MCF 10A (cell line): ENCODE data around the gene PRDX4. TPM values are rescaled to one million over a fixed set of nuclear protein-coding genes. Genes with fewer than 3 reads are reported as not detected.
"Not testable (repeated sequence)": the region's sequence is repeated elsewhere in the genome, so short reads cannot be mapped to it uniquely, and the experiment has no call there.

ENCODE experiments used
- BruUV-seq: library from RNA; stranded (reverse); fragments of 400-500 nt; replicated peaks from 2 replicates; lab custom pipeline; 2021; lab: Mats Ljungman, UMichigan
- CTCF ChIA-PET: fragments of 300-600 bp; sonication (Branson Sonifier 250); formaldehyde crosslinking; extraction: SDS; loops from one replicate; lab custom pipeline; 2021; ENCODE audit warnings: antibody characterized with exemption, inconsistent platforms; lab: Yijun Ruan, JAX
- POLR2A ChIA-PET: fragments of 300-600, 350-650 bp; sonication (Branson Sonifier 250); formaldehyde crosslinking; extraction: SDS; loops from one replicate; lab custom pipeline; 2020; ENCODE audit warnings: antibody characterized with exemption, inconsistent platforms; lab: Yijun Ruan, JAX
- DNase-seq: peaks from one replicate; pipeline ENCODE4 v3.0.0-alpha.2; 2018; ENCODE audit not compliant: unreplicated experiment
- H3K27ac Mint-ChIP-seq: one replicate; pipeline ENCODE4 v1.8.0; 2022; ENCODE audit warnings: mild to moderate bottlenecking, low read depth, mixed read lengths; ENCODE audit not compliant: unreplicated experiment
- H3K27me3 Mint-ChIP-seq: one replicate; pipeline ENCODE4 v1.8.0; 2022; ENCODE audit warnings: mixed read lengths; ENCODE audit not compliant: insufficient read depth, unreplicated experiment
- H3K36me3 Mint-ChIP-seq: one replicate; pipeline ENCODE4 v1.8.0; 2022; ENCODE audit warnings: mild to moderate bottlenecking, moderate library complexity, mixed read lengths; ENCODE audit not compliant: insufficient read depth, unreplicated experiment
- H3K4me1 Mint-ChIP-seq: one replicate; pipeline ENCODE4 v1.8.0; 2022; ENCODE audit warnings: mixed read lengths; ENCODE audit not compliant: insufficient read depth, unreplicated experiment
- H3K4me3 Mint-ChIP-seq: one replicate; pipeline ENCODE4 v1.8.0; 2022; ENCODE audit warnings: mild to moderate bottlenecking, moderate library complexity, mixed read lengths; ENCODE audit not compliant: unreplicated experiment
- H3K9me3 Mint-ChIP-seq: one replicate; pipeline ENCODE4 v1.8.0; 2022; ENCODE audit warnings: mixed read lengths; ENCODE audit not compliant: unreplicated experiment
- CTCF ChIP-seq: fragments of 200-600 bp; IDR thresholded peaks from one replicate; pipeline ENCODE4 v1.8.0; 2022; ENCODE audit warnings: antibody characterized with exemption, mild to moderate bottlenecking; ENCODE audit not compliant: unreplicated experiment
- intact Hi-C: fragments of 100-400 bp; cut with micrococcal nuclease; formaldehyde crosslinking; loops from 2 replicates; pipeline ENCODE4 v1.14.1; 2022
- total RNA-seq: library from RNA; stranded (reverse); gene quantifications from 2 replicates; pipeline ENCODE4 v1.2.3, GENCODE V29; 2022

Gene PRDX4
- total RNA-seq, 1 experiment from 2014 or later: 134 TPM

- no peaks in the 10 kb centered on the region for H3K36me3 Mint-ChIP-seq
- intact Hi-C loops: no loop called here
- no TSS peak for BruUV-seq
- H3K27me3 Mint-ChIP-seq: peaks cover 71% of the 10 kb centered on the region
- CTCF ChIA-PET: no interaction called here
- no peaks in the 10 kb centered on the region for H3K9me3 Mint-ChIP-seq
- no peak overlapping the region for H3K27ac Mint-ChIP-seq
- DNase-seq: no peak
- no peak overlapping the region for H3K4me3 Mint-ChIP-seq
- TF ChIP-seq CTCF: no peak
- POLR2A ChIA-PET: no interaction called here
- peaks cover 7% of the 10 kb centered on the region for H3K4me1 Mint-ChIP-seq
Observed at GRCh38 chrX:23656684-23657083, 10.6 kb upstream of the PRDX4 start.

DNA sequence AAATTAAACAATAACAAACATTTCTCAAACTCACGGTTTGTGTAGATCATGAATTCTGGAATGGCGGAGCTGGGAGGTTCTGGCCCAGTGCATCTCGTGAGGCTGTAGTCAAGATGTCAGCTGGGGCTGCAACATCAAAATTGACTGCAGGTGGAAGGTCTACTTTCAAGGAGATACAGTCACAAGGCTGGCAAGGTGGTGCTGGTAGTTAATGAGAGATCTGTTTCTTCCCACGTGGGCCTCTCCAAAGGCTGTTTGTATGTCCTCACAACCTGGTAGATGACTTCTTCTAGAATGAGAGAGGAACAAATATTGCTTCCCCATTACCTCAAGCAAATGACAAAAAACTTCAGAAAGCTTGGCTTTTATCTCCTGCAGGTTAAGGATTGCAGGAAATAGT is 8.0 kb upstream of the PRDX4 start:
- Mint-ChIP-seq H3K27ac (no peak overlapping the region), H3K36me3 (no peaks in the 10 kb centered on the region), H3K9me3 (no peaks in the 10 kb centered on the region), H3K27me3 (peaks cover 64% of the 10 kb centered on the region), H3K4me3 (no peak overlapping the region), H3K4me1 (peaks cover 7% of the 10 kb centered on the region)
- intact Hi-C loops: no loop called here
- TF ChIP-seq CTCF: no peak
- no peak for DNase-seq
- no TSS peak for BruUV-seq
- ChIA-PET POLR2A (no interaction called here), CTCF (interaction anchor here (0.6 kb wide), 1 partner anchor 1465 kb away, joined by 3 read pairs; no protein-coding TSS in a partner anchor)

DNA sequence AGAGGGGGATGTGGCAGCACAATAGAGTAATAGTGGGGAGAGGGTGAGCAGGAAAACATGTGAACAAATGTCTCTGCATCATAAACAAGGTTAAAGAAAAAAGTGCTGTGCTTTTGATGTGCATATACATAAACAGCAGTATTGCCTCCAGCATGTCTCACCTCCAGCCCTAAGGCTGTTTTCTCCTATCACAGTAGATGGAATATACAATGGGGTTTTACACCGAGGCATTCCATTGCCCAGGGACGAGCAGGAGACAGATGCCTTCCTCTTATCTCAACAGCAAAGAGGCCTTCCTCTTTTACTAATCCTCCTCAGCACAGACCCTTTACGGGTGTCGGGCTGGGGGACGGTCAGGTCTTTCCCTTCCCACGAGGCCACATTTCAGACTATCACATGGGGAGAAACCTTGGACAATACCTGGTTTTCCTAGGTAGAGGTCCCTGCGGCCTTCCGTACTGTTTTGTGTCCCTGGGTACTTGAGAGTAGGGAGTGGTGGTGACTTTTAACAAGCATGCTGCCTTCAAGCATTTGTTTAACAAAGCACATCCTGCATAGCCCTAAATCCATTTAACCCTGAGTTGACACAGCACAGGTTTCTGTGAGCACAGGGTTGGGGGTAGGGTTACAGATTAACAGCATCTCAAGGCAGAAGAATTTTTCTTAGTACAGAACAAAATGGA is 7.1 kb upstream of the PRDX4 start:
- H3K9me3 Mint-ChIP-seq, H3K4me1 Mint-ChIP-seq, H3K4me3 Mint-ChIP-seq, POLR2A ChIA-PET, DNase-seq, H3K36me3 Mint-ChIP-seq, BruUV-seq, H3K27ac Mint-ChIP-seq, intact Hi-C loops: not testable (repeated sequence)
- CTCF ChIA-PET: interaction anchor here (0.6 kb wide), 1 partner anchor 1465 kb away, joined by 3 read pairs; no protein-coding TSS in a partner anchor
- H3K27me3 Mint-ChIP-seq: peaks cover 60% of the 10 kb centered on the region

DNA sequence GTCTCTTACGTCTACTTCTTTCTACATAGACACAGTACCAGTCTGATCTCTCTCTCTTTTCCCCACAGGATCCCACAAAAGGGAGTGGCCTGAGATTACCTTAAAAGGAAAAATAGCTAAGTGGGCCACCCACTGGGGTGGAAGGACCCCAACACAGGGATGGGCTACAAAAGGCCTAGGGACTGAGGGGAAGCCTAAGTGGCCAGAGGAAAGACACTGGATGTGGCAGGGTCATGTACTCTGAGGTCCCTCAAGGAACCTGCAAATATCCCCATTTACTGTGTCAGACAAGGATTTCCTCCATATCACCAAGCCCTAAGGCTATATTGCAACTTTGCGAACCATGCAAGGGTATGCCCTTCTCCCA is 6.5 kb upstream of the PRDX4 start:
- BruUV-seq: no TSS peak
- Mint-ChIP-seq H3K4me1 (peaks cover 7% of the 10 kb centered on the region), H3K27ac (no peak overlapping the region), H3K36me3 (no peaks in the 10 kb centered on the region), H3K4me3 (no peak overlapping the region), H3K27me3 (peaks cover 62% of the 10 kb centered on the region), H3K9me3 (no peaks in the 10 kb centered on the region)
- ChIA-PET CTCF (no interaction called here), POLR2A (no interaction called here)
- DNase-seq: no peak
- no peak for TF ChIP-seq CTCF
- intact Hi-C loops: no loop called here
